Right lobe of liver (tissue), 4 donors: ENCODE results near the gene PTPRM.
"Not testable (repeated sequence)": the region's sequence is repeated elsewhere in the genome, so short reads cannot be mapped to it uniquely, and the experiment has no call there.

ENCODE experiments used
- POLR2A ChIP-seq: fragments of 450-650 bp; IDR thresholded peaks from one replicate; pipeline ENCODE4 v1.6.1; 2017; ENCODE audit warnings: antibody characterized with exemption, mild to moderate bottlenecking
- TF ChIP-seq, protein P1 (sequence below), 4 donors: fragments of 200-600 bp in 3 of 4; fragments of 450-650 bp in 1 of 4; IDR thresholded peaks; one replicate each; pipeline versions ENCODE4 v1.5.1 to v1.8.0; 2016 to 2022; ENCODE audit warnings: antibody characterized with exemption in 4 of 4, mild to moderate bottlenecking in 2 of 4
- donor health status: DM: no; HTN: no; CAD: no.
- donor health status: DM: no; HTN: no; CAD: no.
- donor health status: DM: no; HTN: yes; CAD: no.

DNA sequence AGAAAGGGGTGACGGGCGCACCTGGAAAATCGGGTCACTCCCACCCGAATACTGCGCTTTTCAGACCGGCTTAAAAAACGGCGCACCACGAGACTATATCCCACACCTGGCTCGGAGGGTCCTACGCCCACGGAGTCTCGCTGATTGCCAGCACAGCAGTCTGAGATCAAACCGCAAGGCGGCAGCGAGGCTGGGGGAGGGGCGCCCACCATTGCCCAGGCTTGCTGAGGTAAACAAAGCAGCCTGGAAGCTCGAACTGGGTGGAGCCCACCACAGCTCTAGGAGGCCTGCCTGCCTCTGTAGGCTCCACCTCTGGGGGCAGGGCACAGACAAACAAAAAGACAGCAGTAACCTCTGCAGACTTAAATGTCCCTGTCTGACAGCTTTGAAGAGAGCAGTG lies 399.6 kb downstream of the PTPRM start:
- TF ChIP-seq, protein P1, sequence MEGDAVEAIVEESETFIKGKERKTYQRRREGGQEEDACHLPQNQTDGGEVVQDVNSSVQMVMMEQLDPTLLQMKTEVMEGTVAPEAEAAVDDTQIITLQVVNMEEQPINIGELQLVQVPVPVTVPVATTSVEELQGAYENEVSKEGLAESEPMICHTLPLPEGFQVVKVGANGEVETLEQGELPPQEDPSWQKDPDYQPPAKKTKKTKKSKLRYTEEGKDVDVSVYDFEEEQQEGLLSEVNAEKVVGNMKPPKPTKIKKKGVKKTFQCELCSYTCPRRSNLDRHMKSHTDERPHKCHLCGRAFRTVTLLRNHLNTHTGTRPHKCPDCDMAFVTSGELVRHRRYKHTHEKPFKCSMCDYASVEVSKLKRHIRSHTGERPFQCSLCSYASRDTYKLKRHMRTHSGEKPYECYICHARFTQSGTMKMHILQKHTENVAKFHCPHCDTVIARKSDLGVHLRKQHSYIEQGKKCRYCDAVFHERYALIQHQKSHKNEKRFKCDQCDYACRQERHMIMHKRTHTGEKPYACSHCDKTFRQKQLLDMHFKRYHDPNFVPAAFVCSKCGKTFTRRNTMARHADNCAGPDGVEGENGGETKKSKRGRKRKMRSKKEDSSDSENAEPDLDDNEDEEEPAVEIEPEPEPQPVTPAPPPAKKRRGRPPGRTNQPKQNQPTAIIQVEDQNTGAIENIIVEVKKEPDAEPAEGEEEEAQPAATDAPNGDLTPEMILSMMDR (IDR thresholded peaks at IDR 0.05): not testable (repeated sequence)
- not testable (repeated sequence) for TF ChIP-seq POLR2A
